HepG2 (cell line): ENCODE data around the gene SNRNP200. TPM values are rescaled to one million over a fixed set of nuclear protein-coding genes. Genes with fewer than 3 reads are reported as not detected.
A peak's percentile ranks its signal among the peaks of the same experiment; 100 is the strongest.

Experiments
- ATAC-seq: fragments of 200-7000 bp; cut with Tn5 transposase; 3 replicates; pipeline ENCODE4 v1.9.1; 2020; ENCODE audit warnings: mild to moderate bottlenecking, moderate library complexity
- BruUV-seq: library from RNA; stranded (reverse); fragments of 400-500 nt; replicated peaks from 2 replicates; lab custom pipeline; 2021; lab: Mats Ljungman, UMichigan
- CTCF ChIA-PET: fragments of 300-600 bp; formaldehyde crosslinking; extraction: SDS; loops from one replicate; lab custom pipeline; 2021; ENCODE audit warnings: low total read pairs, inconsistent platforms, low intra/inter-chr PET ratio; lab: Yijun Ruan, JAX
- POLR2A ChIA-PET: fragments of 350-600 bp; sonication (Branson Sonifier 250); formaldehyde crosslinking; loops from one replicate; lab custom pipeline; 2020; ENCODE audit warnings: antibody characterized with exemption, inconsistent platforms; lab: Yijun Ruan, JAX
- DNase-seq: peaks from one replicate; pipeline ENCODE4 v3.0.0-alpha.2; 2015; ENCODE audit warnings: low spot score
- FAIRE-seq: peaks from 3 replicates; lab custom pipeline; 2011; peaks lifted over from hg19 to GRCh38; lab: Jason Lieb, UNC
- H2AFZ ChIP-seq: one replicate; pipeline ENCODE4 v1.6.1; 2011; ENCODE audit warnings: low read length, inconsistent platforms
- H3K27ac ChIP-seq: fragments of 300-600 bp; 3 replicates; pipeline ENCODE4 v1.8.0; 2011; ENCODE audit warnings: mixed run types, mild to moderate bottlenecking, mixed read lengths, low read length, inconsistent platforms; ENCODE audit not compliant: insufficient read depth; ENCODE audit errors: extremely low read length
- H3K27me3 ChIP-seq, 2 experiments: fragments of 200-600 bp in 1 of 2; 2 replicates in 1 of 2; 3 replicates in 1 of 2; pipeline versions ENCODE4 v1.6.0 to v1.8.0; 2011; ENCODE audit warnings: low read length in 2 of 2, mild to moderate bottlenecking in 2 of 2, moderate library complexity in 2 of 2, inconsistent platforms in 1 of 2; ENCODE audit not compliant: insufficient read depth in 2 of 2, control insufficient read depth in 1 of 2
- H3K36me3 ChIP-seq, 2 experiments: fragments of 200-600 bp in 1 of 2; replicated peaks in 1 of 2; 2 replicates in 1 of 2; 3 replicates in 1 of 2; pipeline versions ENCODE4 v1.5.1 to v1.8.0; 2011; ENCODE audit warnings: low read length in 2 of 2, inconsistent platforms in 1 of 2; ENCODE audit not compliant: insufficient read depth in 2 of 2, control insufficient read depth in 1 of 2
- H3K4me1 ChIP-seq: 2 replicates; pipeline ENCODE4 v1.5.1; 2012; ENCODE audit warnings: low read length, inconsistent platforms; ENCODE audit not compliant: insufficient read depth
- H3K4me2 ChIP-seq: 2 replicates; pipeline ENCODE4 v1.6.0; 2011; ENCODE audit warnings: low read depth, low read length, inconsistent platforms
- H3K4me3 ChIP-seq, 3 experiments: fragments of 200-600 bp in 1 of 3; sonication (generic), shearing (Covaris generic) in 1 of 3; replicated peaks in 1 of 3; 2 replicates each; pipeline ENCODE4 v1.5.1; 2011 to 2016; ENCODE audit warnings: low read length in 3 of 3, inconsistent platforms in 2 of 3, low read depth in 2 of 3, mild to moderate bottlenecking in 2 of 3, control low read depth in 1 of 3, mixed read lengths in 1 of 3; ENCODE audit not compliant: insufficient read depth in 1 of 3
- H3K79me2 ChIP-seq: one replicate; pipeline ENCODE4 v1.6.1; 2011; ENCODE audit warnings: low read length, inconsistent platforms; ENCODE audit not compliant: insufficient read depth
- H3K9ac ChIP-seq: 2 replicates; pipeline ENCODE4 v1.6.0; 2011; ENCODE audit warnings: mild to moderate bottlenecking, low read depth, low read length, inconsistent platforms; ENCODE audit not compliant: insufficient read depth
- H3K9me3 ChIP-seq: 2 replicates; pipeline ENCODE4 v1.5.1; 2012; ENCODE audit warnings: mild to moderate bottlenecking, low read length
- H4K20me1 ChIP-seq: 2 replicates; pipeline ENCODE4 v1.6.0; 2011; ENCODE audit warnings: inconsistent platforms, mild to moderate bottlenecking, low read length, moderate library complexity; ENCODE audit not compliant: insufficient read depth
- CAMTA2 ChIP-seq: sonication (generic); formaldehyde crosslinking; IDR thresholded peaks from 2 replicates; pipeline ENCODE4 v1.4.0; 2020; ENCODE audit warnings: mild to moderate bottlenecking, missing genetic modification reagents, borderline replicate concordance
- ESRRA ChIP-seq: sonication (generic); formaldehyde crosslinking; IDR thresholded peaks from 2 replicates; pipeline ENCODE4 v1.5.1; 2020; ENCODE audit warnings: mild to moderate bottlenecking, low read depth, missing genetic modification reagents
- KDM3A ChIP-seq: IDR thresholded peaks from 2 replicates; pipeline ENCODE4 v1.6.1; 2018; ENCODE audit warnings: low read depth, missing compliant biosample characterization
- MED13 ChIP-seq: sonication (generic); formaldehyde crosslinking; IDR thresholded peaks from 2 replicates; pipeline ENCODE4 v1.5.0; 2020; ENCODE audit warnings: missing genetic modification reagents
- PCBP1 ChIP-seq: fragments of 200-400 bp; formaldehyde crosslinking; IDR thresholded peaks from 2 replicates; pipeline ENCODE4 v1.6.1; 2017; ENCODE audit warnings: mild to moderate bottlenecking, low read depth, low read length, borderline replicate concordance
- SMAD3 ChIP-seq: sonication (generic); formaldehyde crosslinking; IDR thresholded peaks from 2 replicates; pipeline ENCODE4 v1.4.0; 2020; ENCODE audit warnings: missing genetic modification reagents
- TCF12 ChIP-seq, 2 experiments: fragments of 450-650 bp in 1 of 2; sonication (generic) in 1 of 2; formaldehyde crosslinking in 1 of 2; IDR thresholded peaks; 2 replicates each; pipeline versions ENCODE4 v1.6.1 to v1.8.0; 2017 to 2022; ENCODE audit warnings: antibody characterized with exemption in 1 of 2, mild to moderate bottlenecking in 1 of 2, missing genetic modification reagents in 1 of 2, moderate library complexity in 1 of 2
- ZBTB34 ChIP-seq: sonication (generic); formaldehyde crosslinking; IDR thresholded peaks from 2 replicates; pipeline ENCODE4 v1.8.0; 2022; ENCODE audit warnings: mild to moderate bottlenecking, missing genetic modification reagents
- ZSCAN25 ChIP-seq: sonication (generic); formaldehyde crosslinking; IDR thresholded peaks from 2 replicates; pipeline ENCODE4 v1.8.0; 2022; ENCODE audit warnings: mild to moderate bottlenecking, missing genetic modification reagents
- WGBS: methylation state at CpG from one replicate; pipeline ENCODE4 v1.1.6; 2017; ENCODE audit warnings: low lambda C conversion rate; 5-methylcytosine and 5-hydroxymethylcytosine counted together
- in situ Hi-C: cut with HindIII; loops from 2 replicates; pipeline ENCODE4 v1.10.0; 2017; ENCODE audit warnings: low pct_unique_long_range_greater_than_20kb; ENCODE audit not compliant: extremely low pct_ligation_motif_present
- intact Hi-C: fragments of 100-400 bp; cut with micrococcal nuclease; formaldehyde crosslinking; loops from one replicate; pipeline ENCODE4 v1.10.0; 2022; ENCODE audit not compliant: unreplicated experiment
- polyA plus RNA-seq, 8 experiments: library from polyadenylated mRNA; depleted of rRNA in 3 of 8; stranded (reverse) in 7 of 8; unstranded in 1 of 8; fragments of >200 nt; fragmentation: Illumina TruSeq in 4 of 8; extraction: Trizol in 4 of 8; gene quantifications; 2 replicates each; pipeline versions ENCODE4 v1.2.1 to v1.2.3, GENCODE V29; 2011 to 2016; ENCODE audit warnings: low read depth in 4 of 8, missing spikeins in 1 of 8, mixed read lengths in 1 of 8; ENCODE audit not compliant: insufficient read depth in 1 of 8
- total RNA-seq, 5 experiments: library from RNA; depleted of rRNA; stranded (reverse); fragments of >200 nt; fragmentation: Illumina TruSeq; extraction: Trizol; gene quantifications; 2 replicates each; pipeline ENCODE4 v1.2.3, GENCODE V29; 2016; ENCODE audit warnings: low read depth in 1 of 5
- TF ChIP-seq, protein P1 (sequence below): sonication (generic); formaldehyde crosslinking; IDR thresholded peaks from 2 replicates; pipeline ENCODE4 v1.4.0; 2020; ENCODE audit warnings: mild to moderate bottlenecking, missing genetic modification reagents
- TF ChIP-seq, protein P2 (sequence below): sonication (generic); formaldehyde crosslinking; conservative IDR thresholded peaks from 2 replicates; pipeline ENCODE4 v1.4.0; 2020; ENCODE audit warnings: missing genetic modification reagents
- TF ChIP-seq, protein P3 (sequence below): sonication (generic); formaldehyde crosslinking; IDR thresholded peaks from 2 replicates; pipeline ENCODE4 v1.8.0; 2022; ENCODE audit warnings: mild to moderate bottlenecking, missing genetic modification reagents, moderate library complexity

SNRNP200 gene
- total and polyA plus RNA-seq, 2 of the 13 experiments (the other 11 are each of a cell fraction or from before 2014, with no cell fraction given): 99.0 to 232 TPM

DNA sequence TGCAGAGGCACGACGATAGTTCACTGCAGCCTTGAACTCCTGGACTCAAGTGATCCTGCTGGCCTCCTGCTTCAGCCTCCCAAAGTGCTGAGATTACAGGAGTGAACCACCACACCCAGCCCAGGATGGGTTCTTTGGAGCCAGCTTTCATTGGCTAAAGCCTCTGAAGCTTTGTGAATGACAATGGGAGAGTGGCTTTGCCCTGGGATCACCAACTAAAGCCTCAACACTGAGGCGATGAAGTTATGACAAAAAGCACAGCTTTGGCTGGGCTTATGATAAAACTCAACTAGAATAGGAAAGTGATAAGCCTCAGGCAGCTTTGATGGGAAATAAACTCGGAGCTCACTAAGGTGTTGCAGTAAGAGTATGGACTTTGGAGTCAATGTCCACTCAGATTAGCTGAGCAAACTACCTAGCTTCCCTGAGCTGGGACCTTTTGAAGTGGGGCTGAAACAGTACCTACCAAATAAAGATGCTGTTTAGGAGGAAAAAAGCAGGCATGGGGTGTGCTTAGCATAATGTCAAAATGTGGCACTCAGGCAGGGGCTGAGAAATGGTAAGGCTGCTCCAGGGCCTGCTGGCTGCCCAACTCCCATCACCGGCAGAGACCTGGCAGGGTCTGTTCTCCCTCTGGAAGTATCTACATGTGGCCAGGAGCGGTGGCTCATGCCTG lies 43.9 kb downstream of the SNRNP200 start (continued):
- 0 out of 2 replicates have a peak, but pooled peaks have one; percentile 63 for TF ChIP-seq ZBTB34 (CRISPR knock-in tag)
- TF ChIP-seq ZSCAN25 (CRISPR knock-in tag): no peak
- TF ChIP-seq PCBP1: no peak
- no peak for TF ChIP-seq TCF12 (IDR thresholded peaks at IDR 0.05)
- TF ChIP-seq TCF12 (CRISPR knock-in tag; IDR thresholded peaks at IDR 0.05): no peak
- TF ChIP-seq CAMTA2 (CRISPR knock-in tag): no peak

GRCh38 chr2:96260387-96261260 lies 44.7 kb downstream of the SNRNP200 start:
- peak overlapping the region; percentile 98 for H3K4me2 ChIP-seq
- intact Hi-C loops (loop anchor here (1.0 to 2.0 kb wide), 2 partner anchors 52 to 122 kb away; partner anchors contain the start of genes ASTL and STARD7), in situ Hi-C loops (loop anchor here (5.0 kb wide), 2 partner anchors 53 to 118 kb away; partner anchors contain the start of gene STARD7)
- H3K27me3 ChIP-seq: no peaks in the 10 kb centered on the region
- H3K9ac ChIP-seq: peak overlapping the region; percentile 66
- H3K36me3 ChIP-seq: peaks cover 10 to 31% of the 10 kb centered on the region in 2 experiments
- ATAC-seq: peak; percentile 90
- H3K4me1 ChIP-seq: peaks cover 74% of the 10 kb centered on the region
- no peaks in the 10 kb centered on the region for H4K20me1 ChIP-seq
- BruUV-seq: TSS peak; percentile 90
- H3K9me3 ChIP-seq: no peaks in the 10 kb centered on the region
- 11% methylated on average over 9 of the region's 10 CpGs for WGBS
- peak overlapping the region; percentile 19 to 68 (median 31) for H3K4me3 ChIP-seq
- peaks cover 66% of the 10 kb centered on the region for H3K79me2 ChIP-seq
- H2AFZ ChIP-seq: no peak overlapping the region
- peak; percentile 100 for DNase-seq
- ChIA-PET POLR2A (interaction anchor here (0.7 to 4.4 kb wide), 24 partner anchors 9 to 608 kb away, joined by 3 to 91 read pairs (median 6); partner anchors contain the start of genes ITPRIPL1, NCAPH, SNRNP200 and STARD7), CTCF (interaction anchor here (1.0 to 1.1 kb wide), 2 partner anchors 9 to 53 kb away, joined by 3 to 5 read pairs; partner anchors contain the start of gene STARD7)
- peak overlapping the region; percentile 92 for H3K27ac ChIP-seq
- FAIRE-seq: peak; percentile 99
- TF ChIP-seq SMAD3 (peak; percentile 90), ESRRA (CRISPR knock-in tag) (peak; percentile 99), MED13 (CRISPR knock-in tag) (peak; percentile 55; the same call in 1 of the 2 replicates), KDM3A (CRISPR knock-in tag) (0 out of 2 replicates have a peak, but pooled peaks have one; percentile 68)
- TF ChIP-seq, protein P1, sequence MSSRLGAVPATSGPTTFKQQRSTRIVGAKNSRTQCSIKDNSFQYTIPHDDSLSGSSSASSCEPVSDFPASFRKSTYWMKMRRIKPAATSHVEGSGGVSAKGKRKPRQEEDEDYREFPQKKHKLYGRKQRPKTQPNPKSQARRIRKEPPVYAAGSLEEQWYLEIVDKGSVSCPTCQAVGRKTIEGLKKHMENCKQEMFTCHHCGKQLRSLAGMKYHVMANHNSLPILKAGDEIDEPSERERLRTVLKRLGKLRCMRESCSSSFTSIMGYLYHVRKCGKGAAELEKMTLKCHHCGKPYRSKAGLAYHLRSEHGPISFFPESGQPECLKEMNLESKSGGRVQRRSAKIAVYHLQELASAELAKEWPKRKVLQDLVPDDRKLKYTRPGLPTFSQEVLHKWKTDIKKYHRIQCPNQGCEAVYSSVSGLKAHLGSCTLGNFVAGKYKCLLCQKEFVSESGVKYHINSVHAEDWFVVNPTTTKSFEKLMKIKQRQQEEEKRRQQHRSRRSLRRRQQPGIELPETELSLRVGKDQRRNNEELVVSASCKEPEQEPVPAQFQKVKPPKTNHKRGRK: no peak
- TF ChIP-seq, protein P2, sequence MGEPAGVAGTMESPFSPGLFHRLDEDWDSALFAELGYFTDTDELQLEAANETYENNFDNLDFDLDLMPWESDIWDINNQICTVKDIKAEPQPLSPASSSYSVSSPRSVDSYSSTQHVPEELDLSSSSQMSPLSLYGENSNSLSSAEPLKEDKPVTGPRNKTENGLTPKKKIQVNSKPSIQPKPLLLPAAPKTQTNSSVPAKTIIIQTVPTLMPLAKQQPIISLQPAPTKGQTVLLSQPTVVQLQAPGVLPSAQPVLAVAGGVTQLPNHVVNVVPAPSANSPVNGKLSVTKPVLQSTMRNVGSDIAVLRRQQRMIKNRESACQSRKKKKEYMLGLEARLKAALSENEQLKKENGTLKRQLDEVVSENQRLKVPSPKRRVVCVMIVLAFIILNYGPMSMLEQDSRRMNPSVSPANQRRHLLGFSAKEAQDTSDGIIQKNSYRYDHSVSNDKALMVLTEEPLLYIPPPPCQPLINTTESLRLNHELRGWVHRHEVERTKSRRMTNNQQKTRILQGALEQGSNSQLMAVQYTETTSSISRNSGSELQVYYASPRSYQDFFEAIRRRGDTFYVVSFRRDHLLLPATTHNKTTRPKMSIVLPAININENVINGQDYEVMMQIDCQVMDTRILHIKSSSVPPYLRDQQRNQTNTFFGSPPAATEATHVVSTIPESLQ (CRISPR knock-in tag): 0 out of 2 replicates have a peak, but pooled peaks have one; percentile 51
- TF ChIP-seq, protein P3, sequence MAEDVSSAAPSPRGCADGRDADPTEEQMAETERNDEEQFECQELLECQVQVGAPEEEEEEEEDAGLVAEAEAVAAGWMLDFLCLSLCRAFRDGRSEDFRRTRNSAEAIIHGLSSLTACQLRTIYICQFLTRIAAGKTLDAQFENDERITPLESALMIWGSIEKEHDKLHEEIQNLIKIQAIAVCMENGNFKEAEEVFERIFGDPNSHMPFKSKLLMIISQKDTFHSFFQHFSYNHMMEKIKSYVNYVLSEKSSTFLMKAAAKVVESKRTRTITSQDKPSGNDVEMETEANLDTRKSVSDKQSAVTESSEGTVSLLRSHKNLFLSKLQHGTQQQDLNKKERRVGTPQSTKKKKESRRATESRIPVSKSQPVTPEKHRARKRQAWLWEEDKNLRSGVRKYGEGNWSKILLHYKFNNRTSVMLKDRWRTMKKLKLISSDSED (CRISPR knock-in tag): no peak
